CD8-positive, alpha-beta memory T cell (primary cell): ENCODE measurements around the gene KCNIP1. TPM values are rescaled to one million over a fixed set of nuclear protein-coding genes. Genes with fewer than 3 reads are reported as not detected.

Source experiments
- CTCF ChIA-PET: fragments of 350-600 bp; sonication (Branson Sonifier 250); formaldehyde crosslinking; loops from one replicate; lab custom pipeline; 2021; ENCODE audit warnings: antibody characterized with exemption; lab: Charles Lee
- POLR2A ChIA-PET: fragments of 350-600 bp; sonication (Branson Sonifier 250); formaldehyde crosslinking; loops from one replicate; lab custom pipeline; 2021; ENCODE audit warnings: antibody characterized with exemption; lab: Charles Lee
- DNase-seq, 5 donors: peaks; one replicate each; pipeline versions ENCODE4 v3.0.0 to v3.0.0-alpha.2; 2020 to 2022; ENCODE audit warnings: mixed read lengths in 1 of 5
- H3K27ac ChIP-seq: one replicate; pipeline ENCODE4 v1.7.0; 2013; ENCODE audit warnings: low read depth, mild to moderate bottlenecking, low read length, moderate library complexity
- H3K27me3 ChIP-seq: 2 replicates; pipeline ENCODE4 v1.7.0; 2013; ENCODE audit warnings: low read length, mild to moderate bottlenecking; ENCODE audit not compliant: insufficient read depth, poor library complexity, severe bottlenecking
- H3K36me3 ChIP-seq: 2 replicates; pipeline ENCODE4 v1.7.0; 2013; ENCODE audit warnings: mild to moderate bottlenecking, low read length, moderate library complexity; ENCODE audit not compliant: insufficient read depth
- H3K4me1 ChIP-seq: 2 replicates; pipeline ENCODE4 v1.7.0; 2013; ENCODE audit warnings: mild to moderate bottlenecking, low read length, moderate library complexity; ENCODE audit not compliant: insufficient read depth
- H3K4me3 ChIP-seq: 2 replicates; pipeline ENCODE4 v1.7.0; 2013; ENCODE audit warnings: mild to moderate bottlenecking, low read length
- H3K9me3 ChIP-seq: 2 replicates; pipeline ENCODE4 v1.7.0; 2013; ENCODE audit warnings: mild to moderate bottlenecking, low read length
- H3K27ac Mint-ChIP-seq, 8 donors: one replicate each; pipeline ENCODE4 v1.8.0; 2020 to 2021; ENCODE audit warnings: mixed read lengths in 8 of 8, mild to moderate bottlenecking in 6 of 8, inconsistent platforms in 3 of 8, moderate library complexity in 3 of 8
- H3K27me3 Mint-ChIP-seq, 2 donors: one replicate each; pipeline ENCODE4 v1.8.0; 2020 to 2021; ENCODE audit warnings: mixed read lengths in 2 of 2, mild to moderate bottlenecking in 1 of 2, moderate library complexity in 1 of 2
- H3K36me3 Mint-ChIP-seq, 3 donors: one replicate each; pipeline ENCODE4 v1.8.0; 2020 to 2021; ENCODE audit warnings: mixed read lengths in 3 of 3, inconsistent platforms in 1 of 3, mild to moderate bottlenecking in 1 of 3
- H3K4me1 Mint-ChIP-seq, 3 donors: one replicate each; pipeline ENCODE4 v1.8.0; 2020 to 2021; ENCODE audit warnings: mixed read lengths in 3 of 3, inconsistent platforms in 1 of 3, mild to moderate bottlenecking in 1 of 3
- H3K4me3 Mint-ChIP-seq, 7 donors: one replicate each; pipeline ENCODE4 v1.8.0; 2020 to 2021; ENCODE audit warnings: mixed read lengths in 7 of 7, mild to moderate bottlenecking in 6 of 7, moderate library complexity in 4 of 7, inconsistent platforms in 2 of 7
- H3K9me3 Mint-ChIP-seq, 5 donors: one replicate each; pipeline ENCODE4 v1.8.0; 2020 to 2022; ENCODE audit warnings: mixed read lengths in 5 of 5, mild to moderate bottlenecking in 3 of 5, moderate library complexity in 2 of 5, inconsistent platforms in 1 of 5
- polyA plus RNA-seq: library from polyadenylated mRNA; unstranded; fragments of 300-500 nt; fragmentation: Illumina TruSeq; gene quantifications from one replicate; pipeline ENCODE4 v1.2.3, GENCODE V29; 2021
- total RNA-seq, 2 experiments: library from RNA; stranded (reverse); gene quantifications; one replicate each; pipeline ENCODE4 v1.2.3, GENCODE V29; 2021

The KCNIP1 gene
- total and polyA plus RNA-seq, 3 experiments from 2014 or later = not detected

DNA sequence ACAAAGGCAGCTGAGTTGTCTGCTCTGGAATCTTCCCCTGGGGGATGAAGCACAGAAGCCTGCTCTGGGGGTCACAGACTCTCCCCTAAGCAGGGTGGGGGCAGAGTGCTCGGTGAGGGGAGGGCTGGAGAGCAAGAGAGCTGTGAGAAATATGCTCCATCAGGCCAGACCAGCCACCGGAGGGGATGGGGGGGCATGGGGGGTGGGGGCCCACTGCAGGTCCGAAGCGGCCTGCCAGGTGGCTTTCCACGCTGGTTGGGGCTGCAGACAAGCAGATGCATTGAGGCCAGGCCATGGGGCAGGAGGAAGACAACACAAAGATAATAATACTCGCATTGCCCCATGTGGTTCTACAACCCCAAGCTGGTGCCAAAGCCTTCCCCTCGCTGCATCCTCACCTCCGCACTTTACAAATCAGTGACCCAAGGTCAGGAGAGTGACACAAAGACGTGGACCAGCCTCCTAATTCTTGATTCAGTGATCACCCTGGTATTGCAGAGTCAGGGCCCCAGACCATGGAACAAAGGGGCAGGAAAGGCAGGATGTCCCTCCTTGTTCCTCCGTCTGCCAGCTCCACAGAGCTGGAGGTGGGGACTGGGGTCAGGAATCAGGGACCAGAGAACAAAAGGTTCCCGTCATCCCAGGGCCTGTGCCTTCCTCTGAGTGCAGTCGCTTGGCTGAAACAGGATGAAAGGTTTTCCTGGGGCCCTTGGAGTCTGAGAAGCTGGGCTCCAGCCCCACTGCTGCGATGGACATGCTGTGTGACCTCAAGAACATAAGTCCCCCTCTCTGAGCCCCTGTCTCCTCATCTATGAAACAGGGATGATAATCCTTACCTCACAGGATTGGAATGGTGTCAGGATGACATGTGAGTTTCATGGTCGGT lies 242.5 kb downstream of the KCNIP1 start:
- Mint-ChIP-seq H3K4me1 (peaks cover 0 to 7% (median 4%) of the 10 kb centered on the region in 3 donors), H3K9me3 (no peaks in the 10 kb centered on the region), H3K4me3 (no peak overlapping the region), H3K27ac (no peak overlapping the region), H3K27me3 (peaks cover 20 to 48% of the 10 kb centered on the region in 2 donors), H3K36me3 (no peaks in the 10 kb centered on the region)
- DNase-seq = no peak
- H3K4me1 ChIP-seq = no peaks in the 10 kb centered on the region
- no peak overlapping the region for H3K27ac ChIP-seq
- ChIA-PET POLR2A (no interaction called here), CTCF (no interaction called here)
- no peaks in the 10 kb centered on the region for H3K27me3 ChIP-seq
- H3K9me3 ChIP-seq = no peaks in the 10 kb centered on the region
- no peaks in the 10 kb centered on the region for H3K36me3 ChIP-seq
- H3K4me3 ChIP-seq = no peak overlapping the region

DNA sequence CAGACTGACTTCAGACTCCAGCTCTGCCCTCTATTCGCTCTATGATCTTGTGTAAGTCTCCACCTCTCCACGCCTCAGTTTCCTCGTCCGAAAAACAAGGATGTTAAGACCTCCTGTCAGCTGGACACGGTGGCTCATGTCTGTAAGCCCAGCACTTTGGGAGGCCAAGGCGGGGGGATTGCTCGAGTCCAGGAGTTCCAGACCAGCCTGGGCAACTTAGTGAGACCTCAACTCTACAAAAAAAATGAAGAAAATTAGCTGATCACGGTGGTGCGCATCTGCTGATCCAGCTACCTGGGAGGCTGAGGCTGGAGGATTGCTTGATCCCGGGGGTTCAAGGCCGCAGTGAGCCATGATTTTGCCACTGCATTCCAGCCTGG lies 243.1 kb downstream of the KCNIP1 start:
- Histone ChIP-seq H3K9me3 (no peaks in the 10 kb centered on the region), H3K27ac (no peak overlapping the region), H3K27me3 (no peaks in the 10 kb centered on the region), H3K4me3 (no peak overlapping the region), H3K4me1 (no peaks in the 10 kb centered on the region), H3K36me3 (no peaks in the 10 kb centered on the region)
- no peak overlapping the region for H3K27ac Mint-ChIP-seq
- peaks cover 0 to 7% (median 4%) of the 10 kb centered on the region in 3 donors for H3K4me1 Mint-ChIP-seq
- POLR2A ChIA-PET = no interaction called here
- H3K36me3 Mint-ChIP-seq = no peaks in the 10 kb centered on the region
- no peaks in the 10 kb centered on the region for H3K9me3 Mint-ChIP-seq
- H3K27me3 Mint-ChIP-seq = peaks cover 20 to 48% of the 10 kb centered on the region in 2 donors
- no peak overlapping the region for H3K4me3 Mint-ChIP-seq
- CTCF ChIA-PET = no interaction called here
- DNase-seq = no peak

DNA sequence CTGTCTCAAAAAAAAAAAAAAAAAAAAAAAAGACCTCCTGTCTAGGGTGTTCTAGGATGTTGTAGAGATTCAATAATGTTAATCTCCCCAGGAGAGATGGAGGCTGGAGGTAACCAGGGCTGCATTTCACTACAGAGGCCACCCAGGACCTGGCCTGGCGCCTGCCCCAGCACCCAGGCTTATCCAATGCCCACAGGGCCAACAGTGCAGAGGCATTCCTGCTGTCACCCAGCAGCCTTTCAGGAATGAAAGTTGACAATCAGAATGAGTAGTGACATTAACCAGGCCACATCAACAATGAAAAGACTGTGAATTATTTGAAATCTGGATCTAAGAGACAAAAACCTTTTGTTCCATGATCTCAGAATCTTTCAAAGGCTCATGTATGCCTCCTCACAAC lies 243.5 kb downstream of the KCNIP1 start:
- Histone ChIP-seq H3K36me3 (no peaks in the 10 kb centered on the region), H3K4me3 (no peak overlapping the region), H3K9me3 (no peaks in the 10 kb centered on the region), H3K27me3 (no peaks in the 10 kb centered on the region), H3K27ac (no peak overlapping the region), H3K4me1 (no peaks in the 10 kb centered on the region)
- ChIA-PET POLR2A (no interaction called here), CTCF (no interaction called here)
- Mint-ChIP-seq H3K27ac (no peak overlapping the region), H3K27me3 (peaks cover 20 to 48% of the 10 kb centered on the region in 2 donors), H3K4me1 (peaks cover 0 to 7% (median 4%) of the 10 kb centered on the region in 3 donors), H3K36me3 (no peaks in the 10 kb centered on the region), H3K4me3 (no peak overlapping the region), H3K9me3 (no peaks in the 10 kb centered on the region)
- DNase-seq = no peak

DNA sequence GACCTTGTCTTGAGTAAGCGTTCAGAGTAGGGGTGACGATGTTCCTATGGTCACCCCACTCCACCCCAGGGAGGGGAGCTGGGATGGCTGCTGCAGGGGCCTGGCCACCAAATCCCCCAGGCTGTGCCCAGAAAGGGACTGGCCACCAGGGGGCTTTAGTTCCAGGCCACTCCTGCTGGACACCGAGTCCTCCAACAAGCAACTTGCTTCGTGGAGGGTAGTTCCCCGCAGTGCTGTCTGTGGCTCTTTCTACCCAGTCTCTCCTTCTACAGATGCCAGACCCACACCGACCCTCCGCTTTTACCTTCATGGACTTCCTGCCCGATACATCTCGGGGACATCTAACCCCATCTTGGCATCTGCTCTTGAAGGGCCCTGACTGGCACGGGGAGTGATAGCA lies 244.0 kb downstream of the KCNIP1 start:
- Mint-ChIP-seq H3K36me3 (no peaks in the 10 kb centered on the region), H3K4me3 (no peak overlapping the region), H3K9me3 (peaks cover 0 to 2% (median 0%) of the 10 kb centered on the region in 5 donors), H3K27me3 (peaks cover 21 to 51% of the 10 kb centered on the region in 2 donors), H3K27ac (no peak overlapping the region), H3K4me1 (peaks cover 0 to 7% (median 4%) of the 10 kb centered on the region in 3 donors)
- Histone ChIP-seq H3K4me3 (no peak overlapping the region), H3K27ac (no peak overlapping the region), H3K27me3 (no peaks in the 10 kb centered on the region), H3K36me3 (no peaks in the 10 kb centered on the region), H3K4me1 (no peaks in the 10 kb centered on the region), H3K9me3 (no peaks in the 10 kb centered on the region)
- POLR2A ChIA-PET = no interaction called here
- no peak for DNase-seq
- CTCF ChIA-PET = no interaction called here

DNA sequence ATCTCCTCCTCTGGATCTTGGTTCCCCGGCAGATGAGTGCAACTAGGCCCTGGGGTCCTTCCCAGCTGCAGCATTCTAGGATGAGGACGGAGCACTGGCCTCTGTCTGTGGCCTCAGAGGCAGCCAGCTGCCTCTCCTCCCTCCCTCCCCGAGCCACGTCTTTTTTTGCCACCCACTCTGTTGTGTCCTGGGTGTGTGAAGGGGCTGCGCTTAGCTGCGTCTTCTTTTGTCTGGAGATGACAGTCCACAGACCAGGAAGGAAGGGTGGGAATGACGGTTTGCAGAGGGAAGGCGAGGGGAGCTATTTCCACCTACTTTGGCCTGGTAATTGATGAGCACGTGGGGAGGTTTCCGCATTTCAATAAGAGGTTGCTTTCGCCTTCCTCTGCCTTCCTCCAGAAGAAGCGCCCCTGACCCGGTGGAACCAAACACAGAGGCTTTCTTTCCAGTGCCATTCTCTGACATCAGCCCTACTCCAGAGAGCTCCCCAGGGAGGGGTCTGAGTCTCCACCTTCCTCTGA lies 245.2 kb downstream of the KCNIP1 start:
- Histone ChIP-seq H3K4me3 (no peak overlapping the region), H3K27ac (no peak overlapping the region), H3K9me3 (no peaks in the 10 kb centered on the region), H3K27me3 (no peaks in the 10 kb centered on the region), H3K36me3 (no peaks in the 10 kb centered on the region), H3K4me1 (no peaks in the 10 kb centered on the region)
- H3K27ac Mint-ChIP-seq = no peak overlapping the region
- POLR2A ChIA-PET = no interaction called here
- peaks cover 0 to 2% (median 0%) of the 10 kb centered on the region in 5 donors for H3K9me3 Mint-ChIP-seq
- no peaks in the 10 kb centered on the region for H3K36me3 Mint-ChIP-seq
- DNase-seq = no peak
- CTCF ChIA-PET = no interaction called here
- peaks cover 15 to 41% of the 10 kb centered on the region in 2 donors for H3K27me3 Mint-ChIP-seq
- H3K4me1 Mint-ChIP-seq = peaks cover 0 to 3% (median 3%) of the 10 kb centered on the region in 3 donors
- no peak overlapping the region for H3K4me3 Mint-ChIP-seq

DNA sequence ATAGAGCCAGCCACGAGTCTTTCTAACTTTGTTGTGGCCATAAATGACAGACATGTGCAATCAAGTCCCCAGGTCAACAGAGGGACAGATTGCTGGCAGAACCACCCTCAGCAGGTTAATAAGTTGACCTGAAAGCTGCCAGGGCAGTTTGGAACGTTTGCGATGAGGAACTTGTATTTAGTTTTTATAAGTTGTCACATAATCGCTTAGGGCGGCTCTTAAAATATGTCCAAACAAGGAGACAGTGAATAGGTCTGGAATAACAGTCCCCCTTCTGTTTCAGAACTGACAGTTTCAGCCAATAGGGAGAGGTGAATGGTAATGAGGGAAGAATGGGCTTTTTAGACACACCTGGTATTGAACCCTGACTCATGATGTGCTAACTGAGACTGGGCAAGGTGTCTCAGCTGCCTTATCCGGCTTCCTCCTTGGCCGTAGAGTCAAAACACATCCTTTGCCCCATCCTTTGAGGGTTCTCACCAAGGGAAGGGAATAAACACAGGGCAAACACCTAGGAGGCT lies 246.2 kb downstream of the KCNIP1 start:
- Histone ChIP-seq H3K9me3 (no peaks in the 10 kb centered on the region), H3K36me3 (no peaks in the 10 kb centered on the region), H3K27me3 (no peaks in the 10 kb centered on the region), H3K27ac (no peak overlapping the region), H3K4me3 (no peak overlapping the region), H3K4me1 (no peaks in the 10 kb centered on the region)
- Mint-ChIP-seq H3K36me3 (no peaks in the 10 kb centered on the region), H3K27me3 (peaks cover 13 to 39% of the 10 kb centered on the region in 2 donors), H3K27ac (no peak overlapping the region), H3K9me3 (peaks cover 0 to 2% (median 0%) of the 10 kb centered on the region in 5 donors), H3K4me3 (no peak overlapping the region), H3K4me1 (no peaks in the 10 kb centered on the region)
- ChIA-PET POLR2A (no interaction called here), CTCF (no interaction called here)
- DNase-seq = no peak

DNA sequence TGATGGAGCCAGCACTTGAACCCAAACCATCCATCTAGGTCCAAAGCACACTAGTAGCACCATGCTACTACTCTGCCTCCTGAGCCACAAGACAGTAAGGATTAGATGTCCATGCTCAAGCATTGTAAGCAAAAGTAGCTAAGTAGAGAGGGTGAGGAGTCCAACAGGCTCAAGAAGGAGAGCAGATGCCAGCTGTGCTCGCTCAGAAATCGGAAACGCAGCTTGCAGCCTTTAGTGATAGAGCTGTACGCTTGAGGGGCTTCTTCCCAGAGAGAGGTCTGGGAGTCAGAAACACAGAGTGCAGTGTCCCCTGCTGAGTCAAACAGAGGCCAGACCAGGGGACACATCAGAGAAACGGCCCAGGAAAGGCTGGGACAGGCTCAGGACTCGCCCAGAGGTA lies 247.0 kb downstream of the KCNIP1 start:
- Mint-ChIP-seq H3K36me3 (no peaks in the 10 kb centered on the region), H3K9me3 (peaks cover 0 to 2% (median 0%) of the 10 kb centered on the region in 5 donors), H3K4me1 (no peaks in the 10 kb centered on the region), H3K4me3 (no peak overlapping the region), H3K27me3 (peaks cover 11 to 34% of the 10 kb centered on the region in 2 donors), H3K27ac (no peak overlapping the region)
- H3K27me3 ChIP-seq = no peaks in the 10 kb centered on the region
- H3K36me3 ChIP-seq = no peaks in the 10 kb centered on the region
- ChIA-PET CTCF (no interaction called here), POLR2A (no interaction called here)
- DNase-seq = no peak
- H3K4me1 ChIP-seq = no peaks in the 10 kb centered on the region
- H3K4me3 ChIP-seq = no peak overlapping the region
- no peaks in the 10 kb centered on the region for H3K9me3 ChIP-seq
- no peak overlapping the region for H3K27ac ChIP-seq

DNA sequence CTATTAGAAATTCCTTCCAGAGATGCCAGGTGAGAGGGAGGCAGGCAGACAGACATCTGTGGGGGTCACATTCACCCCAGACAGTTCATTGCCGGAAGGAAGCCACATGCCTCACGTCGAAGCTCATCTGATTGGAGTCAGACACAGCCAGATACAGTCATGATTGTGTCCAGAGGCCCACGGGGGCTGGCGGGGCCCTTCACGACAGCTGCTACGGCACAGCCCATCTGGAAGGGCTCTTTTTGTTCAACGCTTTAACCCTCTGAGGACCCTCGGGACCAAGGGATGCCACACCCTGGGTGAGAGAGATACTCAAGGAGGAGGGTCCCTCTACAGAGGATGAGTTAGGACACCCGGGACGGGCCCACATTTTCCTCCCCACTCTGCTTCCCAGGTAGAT lies 247.8 kb downstream of the KCNIP1 start:
- Mint-ChIP-seq H3K9me3 (peaks cover 0 to 2% (median 0%) of the 10 kb centered on the region in 5 donors), H3K4me1 (no peaks in the 10 kb centered on the region), H3K36me3 (no peaks in the 10 kb centered on the region), H3K4me3 (no peak overlapping the region), H3K27me3 (peaks cover 12 to 30% of the 10 kb centered on the region in 2 donors), H3K27ac (no peak overlapping the region)
- CTCF ChIA-PET = no interaction called here
- Histone ChIP-seq H3K9me3 (no peaks in the 10 kb centered on the region), H3K4me3 (no peak overlapping the region), H3K27ac (no peak overlapping the region), H3K36me3 (no peaks in the 10 kb centered on the region), H3K27me3 (no peaks in the 10 kb centered on the region), H3K4me1 (no peaks in the 10 kb centered on the region)
- POLR2A ChIA-PET = no interaction called here
- DNase-seq = no peak
